RWPE2 (cell line): ENCODE data around the gene DNAJC27.

ENCODE experiments used
- ATAC-seq: fragments of 200-7000 bp; cut with Tn5 transposase; 3 replicates; pipeline ENCODE4 v1.9.1; 2021; ENCODE audit warnings: low read depth
- DNase-seq: peaks from one replicate; pipeline ENCODE4 v3.0.0-alpha.2; 2020; ENCODE audit warnings: low spot score
- H3K27ac ChIP-seq: fragments of 450-650 bp; 2 replicates; pipeline ENCODE4 v1.5.1; 2017; ENCODE audit warnings: mild to moderate bottlenecking; ENCODE audit not compliant: poor library complexity, severe bottlenecking
- H3K27me3 ChIP-seq: fragments of 250-450 bp; sonication (Bioruptor Pico); 2 replicates; pipeline ENCODE4 v1.5.1; 2021; ENCODE audit warnings: mild to moderate bottlenecking, moderate library complexity; ENCODE audit not compliant: insufficient read depth, poor library complexity, severe bottlenecking
- H3K36me3 ChIP-seq: fragments of 250-450 bp; sonication (Bioruptor Pico); 2 replicates; pipeline ENCODE4 v1.5.1; 2020; ENCODE audit warnings: low read depth, mild to moderate bottlenecking, moderate library complexity
- H3K4me1 ChIP-seq: fragments of 250-450 bp; sonication (Bioruptor Pico); 2 replicates; pipeline ENCODE4 v1.5.1; 2021; ENCODE audit warnings: mild to moderate bottlenecking, moderate library complexity; ENCODE audit not compliant: insufficient read depth, poor library complexity, severe bottlenecking
- H3K4me3 ChIP-seq: fragments of 250-450 bp; sonication (Bioruptor Pico); 2 replicates; pipeline ENCODE4 v1.5.1; 2021; ENCODE audit warnings: mild to moderate bottlenecking, moderate library complexity; ENCODE audit not compliant: severe bottlenecking
- H3K9me3 ChIP-seq: fragments of 250-450 bp; sonication (Bioruptor Pico); 2 replicates; pipeline ENCODE4 v1.5.1; 2021; ENCODE audit warnings: mild to moderate bottlenecking, moderate library complexity; ENCODE audit not compliant: severe bottlenecking
- TF ChIP-seq, protein P1 (sequence below): fragments of 450-650 bp; IDR thresholded peaks from one replicate; pipeline ENCODE4 v1.5.1; 2017; ENCODE audit warnings: mild to moderate bottlenecking, moderate library complexity; ENCODE audit not compliant: poor library complexity, severe bottlenecking

The DNAJC27 gene

DNA sequence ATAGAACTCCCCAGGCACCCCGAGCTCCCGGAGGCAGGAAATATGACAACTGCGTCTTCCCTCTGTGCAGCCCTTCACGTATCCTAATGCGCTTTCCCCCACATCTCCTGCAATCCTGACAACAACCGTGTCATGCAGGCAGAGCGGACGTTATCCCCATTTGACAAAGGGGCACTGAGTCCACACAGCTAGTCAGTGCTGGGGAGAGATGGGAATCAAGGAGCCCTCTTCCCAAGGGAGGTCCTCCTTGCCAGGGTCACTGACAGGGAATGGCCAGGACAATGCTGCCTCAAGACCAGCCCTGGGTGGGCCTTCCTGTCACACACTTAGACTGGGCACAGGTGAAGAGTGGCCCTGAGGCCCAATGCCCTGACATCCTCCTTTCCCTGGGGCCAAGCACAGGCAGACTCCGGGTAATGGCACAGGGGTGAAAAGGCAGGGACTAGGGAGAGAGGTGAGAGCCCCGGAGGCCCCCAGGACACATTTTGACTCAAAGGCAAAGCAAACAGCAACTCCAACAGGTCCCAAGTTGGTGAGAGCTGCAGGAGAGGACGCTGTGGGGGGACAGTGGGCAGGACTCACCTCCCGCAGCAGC lies 53.9 kb downstream of the DNAJC27 start:
- peaks cover 27% of the 10 kb centered on the region for H3K36me3 ChIP-seq
- no peak overlapping the region for H3K27ac ChIP-seq
- DNase-seq: no peak
- H3K4me1 ChIP-seq: no peaks in the 10 kb centered on the region
- H3K27me3 ChIP-seq: no peaks in the 10 kb centered on the region
- ATAC-seq: no peak
- H3K9me3 ChIP-seq: no peaks in the 10 kb centered on the region
- H3K4me3 ChIP-seq: no peak overlapping the region
- TF ChIP-seq, protein P1, sequence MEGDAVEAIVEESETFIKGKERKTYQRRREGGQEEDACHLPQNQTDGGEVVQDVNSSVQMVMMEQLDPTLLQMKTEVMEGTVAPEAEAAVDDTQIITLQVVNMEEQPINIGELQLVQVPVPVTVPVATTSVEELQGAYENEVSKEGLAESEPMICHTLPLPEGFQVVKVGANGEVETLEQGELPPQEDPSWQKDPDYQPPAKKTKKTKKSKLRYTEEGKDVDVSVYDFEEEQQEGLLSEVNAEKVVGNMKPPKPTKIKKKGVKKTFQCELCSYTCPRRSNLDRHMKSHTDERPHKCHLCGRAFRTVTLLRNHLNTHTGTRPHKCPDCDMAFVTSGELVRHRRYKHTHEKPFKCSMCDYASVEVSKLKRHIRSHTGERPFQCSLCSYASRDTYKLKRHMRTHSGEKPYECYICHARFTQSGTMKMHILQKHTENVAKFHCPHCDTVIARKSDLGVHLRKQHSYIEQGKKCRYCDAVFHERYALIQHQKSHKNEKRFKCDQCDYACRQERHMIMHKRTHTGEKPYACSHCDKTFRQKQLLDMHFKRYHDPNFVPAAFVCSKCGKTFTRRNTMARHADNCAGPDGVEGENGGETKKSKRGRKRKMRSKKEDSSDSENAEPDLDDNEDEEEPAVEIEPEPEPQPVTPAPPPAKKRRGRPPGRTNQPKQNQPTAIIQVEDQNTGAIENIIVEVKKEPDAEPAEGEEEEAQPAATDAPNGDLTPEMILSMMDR: no peak

DNA sequence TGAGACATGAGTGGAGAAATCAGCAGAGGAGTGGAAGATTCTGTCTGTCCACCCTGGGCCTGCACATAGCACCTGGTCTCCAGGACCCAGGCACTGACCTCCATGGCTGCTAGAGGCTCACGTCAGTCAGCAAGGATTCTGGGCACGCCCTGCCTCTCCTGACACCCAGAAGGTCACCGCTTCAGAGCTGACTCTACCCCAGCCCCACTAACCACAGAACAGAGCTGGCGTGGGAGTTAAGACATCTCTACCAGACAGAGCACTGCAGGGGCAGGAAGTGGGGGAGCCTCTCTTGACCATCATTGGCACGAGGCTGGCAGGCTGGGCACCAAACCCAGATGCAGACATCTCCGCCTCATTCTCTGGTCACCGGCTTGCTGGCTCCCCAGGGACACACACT lies 54.7 kb downstream of the DNAJC27 start:
- Histone ChIP-seq H3K4me1 (no peaks in the 10 kb centered on the region), H3K27me3 (no peaks in the 10 kb centered on the region), H3K4me3 (no peak overlapping the region), H3K36me3 (peaks cover 31% of the 10 kb centered on the region), H3K27ac (no peak overlapping the region), H3K9me3 (no peaks in the 10 kb centered on the region)
- TF ChIP-seq, protein P1: no peak
- DNase-seq (no peak), ATAC-seq (no peak)

DNA sequence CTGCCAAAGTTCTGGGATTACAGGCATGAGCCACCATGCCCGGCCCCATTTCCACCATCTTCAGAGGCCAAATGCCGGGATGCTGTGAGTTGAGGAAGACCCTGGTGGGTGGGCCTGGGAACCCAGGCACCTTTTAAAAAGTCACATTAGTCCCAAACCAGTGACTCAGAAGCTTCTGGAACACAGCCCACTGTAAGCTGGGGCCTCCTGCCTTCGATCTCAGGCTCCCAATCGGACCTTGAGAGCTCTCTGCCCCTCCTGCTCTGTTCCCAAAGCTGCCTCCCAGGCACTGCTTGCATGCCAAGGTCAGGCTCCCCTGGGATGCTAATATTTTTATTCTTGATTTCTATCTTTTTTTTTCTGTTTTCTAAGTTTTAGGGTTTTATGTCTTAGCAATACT lies 56.0 kb downstream of the DNAJC27 start:
- ATAC-seq: no peak
- no peaks in the 10 kb centered on the region for H3K4me1 ChIP-seq

DNA sequence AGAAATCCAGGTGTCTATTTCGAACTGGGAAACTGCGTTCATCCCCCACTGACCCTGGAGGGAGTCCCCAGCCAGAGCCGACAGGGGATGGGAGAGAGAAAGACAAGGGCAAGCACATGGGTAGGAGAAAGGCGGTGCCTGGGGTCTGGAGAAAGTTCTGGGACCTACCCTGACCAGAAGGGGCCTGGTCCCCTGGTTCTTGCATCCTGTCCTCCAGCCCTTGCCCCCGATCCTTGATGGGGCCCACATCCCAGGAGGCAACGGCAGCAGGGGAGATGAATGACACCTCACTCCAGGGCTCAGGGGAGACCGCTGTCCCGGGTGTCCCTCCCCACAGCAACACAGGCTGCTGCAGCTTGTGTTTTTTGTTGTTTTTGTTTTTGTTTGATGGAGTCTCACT lies 56.6 kb downstream of the DNAJC27 start:
- H3K4me1 ChIP-seq: no peaks in the 10 kb centered on the region
- H3K4me3 ChIP-seq: no peak overlapping the region
- no peaks in the 10 kb centered on the region for H3K9me3 ChIP-seq
- peaks cover 37% of the 10 kb centered on the region for H3K36me3 ChIP-seq
- H3K27ac ChIP-seq: no peak overlapping the region
- TF ChIP-seq, protein P1: no peak
- ATAC-seq (no peak), DNase-seq (no peak)
- no peaks in the 10 kb centered on the region for H3K27me3 ChIP-seq

More for the DNA sequence above, 56.0 kb downstream of the DNAJC27 start:
- Histone ChIP-seq H3K27ac (no peak overlapping the region), H3K27me3 (no peaks in the 10 kb centered on the region), H3K4me3 (no peak overlapping the region), H3K9me3 (no peaks in the 10 kb centered on the region), H3K36me3 (peaks cover 36% of the 10 kb centered on the region)
- no peak for DNase-seq
- TF ChIP-seq, protein P1: no peak

DNA sequence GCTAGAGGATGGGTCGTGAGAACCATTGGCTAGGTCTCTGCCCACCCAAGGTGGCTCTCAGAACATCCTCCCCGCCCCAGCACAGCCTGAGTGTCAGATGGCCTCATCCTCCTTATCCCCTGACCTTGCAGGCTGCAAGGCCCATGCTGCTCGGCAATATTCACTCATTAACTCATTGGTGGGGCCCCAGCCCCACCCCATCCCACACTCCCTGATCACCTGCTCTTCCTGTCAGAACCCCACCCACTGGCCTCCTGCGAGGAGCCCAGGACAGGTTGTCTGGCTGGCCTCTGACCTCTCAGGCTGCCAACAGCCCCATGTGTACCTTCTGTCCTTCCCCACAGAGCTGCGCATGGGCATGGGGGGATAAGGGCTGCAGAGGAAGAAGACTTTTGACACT lies 57.0 kb downstream of the DNAJC27 start:
- H3K27ac ChIP-seq: no peak overlapping the region
- H3K27me3 ChIP-seq: no peaks in the 10 kb centered on the region
- DNase-seq: no peak
- H3K4me1 ChIP-seq: no peaks in the 10 kb centered on the region
- no peak for ATAC-seq
- no peak overlapping the region for H3K4me3 ChIP-seq
- H3K9me3 ChIP-seq: no peaks in the 10 kb centered on the region
- peaks cover 41% of the 10 kb centered on the region for H3K36me3 ChIP-seq
- TF ChIP-seq, protein P1: no peak
